Effector memory CD4-positive, alpha-beta T cell (primary cell): ENCODE measurements around the gene OSTF1.

Source experiments
- DNase-seq, 3 donors: peaks; one replicate each; pipeline ENCODE4 v3.0.0-alpha.2; 2020
- H3K27ac ChIP-seq: 2 replicates; pipeline ENCODE4 v1.7.0; 2013; ENCODE audit warnings: mild to moderate bottlenecking, low read length, moderate library complexity; ENCODE audit not compliant: insufficient read depth, poor library complexity, severe bottlenecking
- H3K27me3 ChIP-seq: replicated peaks from 2 replicates; pipeline ENCODE4 v1.7.0; 2013; ENCODE audit warnings: mild to moderate bottlenecking, low read length; ENCODE audit not compliant: insufficient read depth, control insufficient read depth, poor library complexity, severe bottlenecking
- H3K36me3 ChIP-seq: 2 replicates; pipeline ENCODE4 v1.7.0; 2013; ENCODE audit warnings: mild to moderate bottlenecking, low read length, moderate library complexity; ENCODE audit not compliant: control insufficient read depth, insufficient read depth
- H3K4me1 ChIP-seq: 2 replicates; pipeline ENCODE4 v1.7.0; 2013; ENCODE audit warnings: low read length, mild to moderate bottlenecking; ENCODE audit not compliant: control insufficient read depth, insufficient read depth, poor library complexity, severe bottlenecking
- H3K4me3 ChIP-seq: 2 replicates; pipeline ENCODE4 v1.7.0; 2013; ENCODE audit warnings: low read length, low read depth, mild to moderate bottlenecking; ENCODE audit not compliant: insufficient read depth, poor library complexity, severe bottlenecking
- H3K9me3 ChIP-seq: 2 replicates; pipeline ENCODE4 v1.7.0; 2013; ENCODE audit warnings: mild to moderate bottlenecking, low read length, moderate library complexity; ENCODE audit not compliant: control insufficient read depth

OSTF1 gene

GRCh38 chr9:75063556-75064305 lies 24.6 kb upstream of the OSTF1 start:
- H3K36me3 ChIP-seq: peaks cover 47% of the 10 kb centered on the region
- no peaks in the 10 kb centered on the region for H3K4me1 ChIP-seq
- H3K27me3 ChIP-seq: no peaks in the 10 kb centered on the region
- H3K27ac ChIP-seq: no peak overlapping the region
- DNase-seq: no peak
- no peaks in the 10 kb centered on the region for H3K9me3 ChIP-seq
- no peak overlapping the region for H3K4me3 ChIP-seq

GRCh38 chr9:75064307-75065025 lies 23.8 kb upstream of the OSTF1 start:
- H3K36me3 ChIP-seq: peaks cover 50% of the 10 kb centered on the region
- H3K9me3 ChIP-seq: no peaks in the 10 kb centered on the region
- no peaks in the 10 kb centered on the region for H3K27me3 ChIP-seq
- DNase-seq: no peak
- H3K27ac ChIP-seq: no peak overlapping the region
- no peak overlapping the region for H3K4me3 ChIP-seq
- H3K4me1 ChIP-seq: no peaks in the 10 kb centered on the region

- Histone ChIP-seq H3K4me1 (no peaks in the 10 kb centered on the region), H3K9me3 (no peaks in the 10 kb centered on the region), H3K36me3 (peaks cover 50% of the 10 kb centered on the region), H3K27me3 (no peaks in the 10 kb centered on the region), H3K4me3 (no peak overlapping the region), H3K27ac (no peak overlapping the region)
- no peak for DNase-seq
Observed at GRCh38 chr9:75065510-75065909, 22.8 kb upstream of the OSTF1 start.

GRCh38 chr9:75067894-75068293 lies 20.4 kb upstream of the OSTF1 start:
- no peaks in the 10 kb centered on the region for H3K9me3 ChIP-seq
- no peak for DNase-seq
- peaks cover 6% of the 10 kb centered on the region for H3K4me1 ChIP-seq
- no peak overlapping the region for H3K27ac ChIP-seq
- no peak overlapping the region for H3K4me3 ChIP-seq
- H3K27me3 ChIP-seq: no peaks in the 10 kb centered on the region
- peaks cover 38% of the 10 kb centered on the region for H3K36me3 ChIP-seq

GRCh38 chr9:75069171-75069570 lies 19.1 kb upstream of the OSTF1 start:
- peaks cover 42% of the 10 kb centered on the region for H3K36me3 ChIP-seq
- no peak for DNase-seq
- no peak overlapping the region for H3K27ac ChIP-seq
- peaks cover 6% of the 10 kb centered on the region for H3K4me1 ChIP-seq
- no peaks in the 10 kb centered on the region for H3K27me3 ChIP-seq
- no peak overlapping the region for H3K4me3 ChIP-seq
- no peaks in the 10 kb centered on the region for H3K9me3 ChIP-seq

- Histone ChIP-seq H3K4me3 (no peak overlapping the region), H3K4me1 (peaks cover 6% of the 10 kb centered on the region), H3K9me3 (no peaks in the 10 kb centered on the region), H3K36me3 (peaks cover 35% of the 10 kb centered on the region), H3K27ac (no peak overlapping the region), H3K27me3 (no peaks in the 10 kb centered on the region)
- peak; percentile 20 to 54 (median 41) for DNase-seq
Observed at GRCh38 chr9:75071530-75072122, 16.7 kb upstream of the OSTF1 start.

GRCh38 chr9:75072895-75073294 lies 15.4 kb upstream of the OSTF1 start:
- Histone ChIP-seq H3K4me3 (no peak overlapping the region), H3K9me3 (no peaks in the 10 kb centered on the region), H3K4me1 (peaks cover 6% of the 10 kb centered on the region), H3K36me3 (peaks cover 23% of the 10 kb centered on the region), H3K27me3 (no peaks in the 10 kb centered on the region), H3K27ac (no peak overlapping the region)
- DNase-seq: no peak

- Histone ChIP-seq H3K4me1 (peaks cover 14% of the 10 kb centered on the region), H3K27me3 (no peaks in the 10 kb centered on the region), H3K4me3 (no peak overlapping the region), H3K36me3 (peaks cover 31% of the 10 kb centered on the region), H3K27ac (no peak overlapping the region), H3K9me3 (no peaks in the 10 kb centered on the region)
- DNase-seq: no peak
Observed at GRCh38 chr9:75081632-75082031, 6.7 kb upstream of the OSTF1 start.

GRCh38 chr9:75083188-75083970 lies 4.9 kb upstream of the OSTF1 start:
- Histone ChIP-seq H3K27me3 (no peaks in the 10 kb centered on the region), H3K27ac (peak overlapping the region; percentile 42)
- DNase-seq: peak; percentile 17 to 55 (median 35)

More at GRCh38 chr9:75083188-75083970, 4.9 kb upstream of the OSTF1 start:
- H3K4me1 ChIP-seq: peaks cover 15% of the 10 kb centered on the region
- H3K4me3 ChIP-seq: no peak overlapping the region
- H3K9me3 ChIP-seq: no peaks in the 10 kb centered on the region
- peaks cover 26% of the 10 kb centered on the region for H3K36me3 ChIP-seq
